ENCODE results near the gene ARHGAP18.

The ARHGAP18 gene
- total RNA-seq = 6.4 to 17.3 (median 7.5) reads per million in 3 experiments

- DNase-seq = peak; percentile 62
These were observed at the start of gene ARHGAP18 for GRCh38 chr6:129709769-129710449. Gene ARHGAP18 (minus strand): TSS chr6:129710177. CDS start chr6:129710136, 41 bp downstream.

GRCh38 chr6:129755787-129756186 lies 45.8 kb upstream of the ARHGAP18 start:
- DNase-seq = no peak

- DNase-seq = no peak
These were observed 44.8 kb upstream of the ARHGAP18 start for GRCh38 chr6:129754750-129755149.

- DNase-seq = no peak
These were observed 43.4 kb upstream of the ARHGAP18 start for GRCh38 chr6:129753422-129753821.

- no peak for DNase-seq
These were observed 41.4 kb upstream of the ARHGAP18 start for GRCh38 chr6:129751384-129751783.

GRCh38 chr6:129750360-129750759 lies 40.4 kb upstream of the ARHGAP18 start:
- no peak for DNase-seq

- peak; percentile 66 for DNase-seq
These were observed 39.8 kb upstream of the ARHGAP18 start for GRCh38 chr6:129749749-129750120.

- DNase-seq = no peak
These were observed 39.1 kb upstream of the ARHGAP18 start for GRCh38 chr6:129748901-129749748.

- DNase-seq = peak; percentile 61
These were observed 38.4 kb upstream of the ARHGAP18 start for GRCh38 chr6:129748212-129748900.

- DNase-seq = no peak
These were observed 37.7 kb upstream of the ARHGAP18 start for GRCh38 chr6:129747588-129748112.

- DNase-seq = no peak
These were observed 34.9 kb upstream of the ARHGAP18 start for GRCh38 chr6:129744880-129745237.

- DNase-seq = no peak
These were observed 34.4 kb upstream of the ARHGAP18 start for GRCh38 chr6:129744201-129744879.

GRCh38 chr6:129740013-129740412 lies 30.0 kb upstream of the ARHGAP18 start:
- no peak for DNase-seq

- no peak for DNase-seq
These were observed 26.1 kb upstream of the ARHGAP18 start for GRCh38 chr6:129736105-129736504.

GRCh38 chr6:129733290-129733689 lies 23.3 kb upstream of the ARHGAP18 start:
- no peak for DNase-seq

- no peak for DNase-seq
These were observed 22.6 kb upstream of the ARHGAP18 start for GRCh38 chr6:129732542-129732941.

- DNase-seq = no peak
These were observed 22.1 kb upstream of the ARHGAP18 start for GRCh38 chr6:129732034-129732433.

GRCh38 chr6:129731428-129731827 lies 21.5 kb upstream of the ARHGAP18 start:
- no peak for DNase-seq

- peak; percentile 50 for DNase-seq
These were observed 20.6 kb upstream of the ARHGAP18 start for GRCh38 chr6:129730477-129731165.

GRCh38 chr6:129726650-129727049 lies 16.7 kb upstream of the ARHGAP18 start:
- DNase-seq = no peak

- no peak for DNase-seq
These were observed 15.4 kb upstream of the ARHGAP18 start for GRCh38 chr6:129725341-129725740.

- no peak for DNase-seq
These were observed 9.7 kb upstream of the ARHGAP18 start for GRCh38 chr6:129719692-129720091.
